ENCODE results near the gene ACSF3. TPM values are rescaled to one million over a fixed set of nuclear protein-coding genes. Genes with fewer than 3 reads are reported as not detected.

The ACSF3 gene
- total RNA-seq, 1 donor from 2014 or later = 78.0 TPM

DNA sequence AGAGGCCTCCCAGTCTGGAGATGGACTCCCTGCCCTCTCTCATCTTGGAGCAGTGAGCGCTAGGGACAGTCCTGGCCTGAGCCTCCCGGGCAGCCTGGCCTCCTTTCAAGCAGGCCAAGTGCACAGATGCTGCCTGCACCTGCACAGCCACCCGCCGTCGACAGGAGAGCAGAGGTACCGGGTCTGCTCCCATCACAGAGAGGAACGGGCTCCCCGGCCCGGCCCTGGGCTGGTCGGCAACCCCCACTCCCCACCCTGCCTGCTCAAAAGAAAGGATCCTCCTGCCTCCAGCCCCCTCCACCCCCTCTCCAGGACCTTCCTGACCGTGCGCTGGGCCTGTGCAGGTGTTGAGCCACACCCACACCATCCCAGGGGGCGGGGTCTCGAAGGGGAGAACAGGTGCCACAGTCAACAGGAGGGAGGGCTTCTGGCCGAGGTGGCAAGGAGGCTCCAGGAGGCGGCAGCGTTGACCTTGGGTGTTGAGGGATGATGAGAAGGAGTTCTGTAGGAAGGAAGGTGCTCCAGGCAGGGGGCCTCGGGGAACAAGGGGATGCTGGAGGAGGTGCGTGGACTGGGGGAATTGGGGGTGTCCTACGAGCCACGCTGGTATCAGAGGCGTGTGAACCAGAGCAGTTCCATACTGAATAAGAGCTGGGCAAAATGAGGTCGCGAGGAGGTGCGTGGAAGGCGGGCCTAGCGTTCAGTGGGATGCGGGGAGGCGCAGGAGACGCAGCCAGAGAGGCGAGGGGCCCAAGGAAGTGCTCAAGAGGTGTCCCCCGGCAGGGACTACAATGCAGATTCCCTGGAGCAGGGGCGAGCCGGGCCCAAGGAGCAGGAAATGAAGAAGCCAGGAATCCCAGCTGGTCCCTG is 76.9 kb downstream of the ACSF3 start:
- Mint-ChIP-seq H3K27me3 (peaks cover 2% of the 10 kb centered on the region), H3K4me1 (peaks cover 16% of the 10 kb centered on the region), H3K4me3 (peak overlapping the region; percentile 66), H3K36me3 (ENCODE audit: low read depth) (no peaks in the 10 kb centered on the region), H3K27ac (no peak overlapping the region), H3K9me3 (no peaks in the 10 kb centered on the region)
- ATAC-seq (ENCODE audit: low read depth) (no peak), DNase-seq (no peak)
- ChIA-PET POLR2A (interaction anchor here (0.6 to 1.0 kb wide), 5 partner anchors 47 to 299 kb away, joined by 3 to 5 read pairs (median 4); partner anchors contain the start of gene ZNF778), CTCF (interaction anchor here (1.5 kb wide), 1 partner anchor 433 kb away, joined by 5 read pairs; no protein-coding TSS in a partner anchor)
- TF ChIP-seq, protein P1, sequence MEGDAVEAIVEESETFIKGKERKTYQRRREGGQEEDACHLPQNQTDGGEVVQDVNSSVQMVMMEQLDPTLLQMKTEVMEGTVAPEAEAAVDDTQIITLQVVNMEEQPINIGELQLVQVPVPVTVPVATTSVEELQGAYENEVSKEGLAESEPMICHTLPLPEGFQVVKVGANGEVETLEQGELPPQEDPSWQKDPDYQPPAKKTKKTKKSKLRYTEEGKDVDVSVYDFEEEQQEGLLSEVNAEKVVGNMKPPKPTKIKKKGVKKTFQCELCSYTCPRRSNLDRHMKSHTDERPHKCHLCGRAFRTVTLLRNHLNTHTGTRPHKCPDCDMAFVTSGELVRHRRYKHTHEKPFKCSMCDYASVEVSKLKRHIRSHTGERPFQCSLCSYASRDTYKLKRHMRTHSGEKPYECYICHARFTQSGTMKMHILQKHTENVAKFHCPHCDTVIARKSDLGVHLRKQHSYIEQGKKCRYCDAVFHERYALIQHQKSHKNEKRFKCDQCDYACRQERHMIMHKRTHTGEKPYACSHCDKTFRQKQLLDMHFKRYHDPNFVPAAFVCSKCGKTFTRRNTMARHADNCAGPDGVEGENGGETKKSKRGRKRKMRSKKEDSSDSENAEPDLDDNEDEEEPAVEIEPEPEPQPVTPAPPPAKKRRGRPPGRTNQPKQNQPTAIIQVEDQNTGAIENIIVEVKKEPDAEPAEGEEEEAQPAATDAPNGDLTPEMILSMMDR (IDR thresholded peaks at IDR 0.05) = no peak
- intact Hi-C loops (cut with micrococcal nuclease) = loop anchor here (1.0 to 10.0 kb wide), 7 partner anchors 22 to 716 kb away; partner anchors contain the start of genes APRT, TRAPPC2L and ZFPM1

DNA sequence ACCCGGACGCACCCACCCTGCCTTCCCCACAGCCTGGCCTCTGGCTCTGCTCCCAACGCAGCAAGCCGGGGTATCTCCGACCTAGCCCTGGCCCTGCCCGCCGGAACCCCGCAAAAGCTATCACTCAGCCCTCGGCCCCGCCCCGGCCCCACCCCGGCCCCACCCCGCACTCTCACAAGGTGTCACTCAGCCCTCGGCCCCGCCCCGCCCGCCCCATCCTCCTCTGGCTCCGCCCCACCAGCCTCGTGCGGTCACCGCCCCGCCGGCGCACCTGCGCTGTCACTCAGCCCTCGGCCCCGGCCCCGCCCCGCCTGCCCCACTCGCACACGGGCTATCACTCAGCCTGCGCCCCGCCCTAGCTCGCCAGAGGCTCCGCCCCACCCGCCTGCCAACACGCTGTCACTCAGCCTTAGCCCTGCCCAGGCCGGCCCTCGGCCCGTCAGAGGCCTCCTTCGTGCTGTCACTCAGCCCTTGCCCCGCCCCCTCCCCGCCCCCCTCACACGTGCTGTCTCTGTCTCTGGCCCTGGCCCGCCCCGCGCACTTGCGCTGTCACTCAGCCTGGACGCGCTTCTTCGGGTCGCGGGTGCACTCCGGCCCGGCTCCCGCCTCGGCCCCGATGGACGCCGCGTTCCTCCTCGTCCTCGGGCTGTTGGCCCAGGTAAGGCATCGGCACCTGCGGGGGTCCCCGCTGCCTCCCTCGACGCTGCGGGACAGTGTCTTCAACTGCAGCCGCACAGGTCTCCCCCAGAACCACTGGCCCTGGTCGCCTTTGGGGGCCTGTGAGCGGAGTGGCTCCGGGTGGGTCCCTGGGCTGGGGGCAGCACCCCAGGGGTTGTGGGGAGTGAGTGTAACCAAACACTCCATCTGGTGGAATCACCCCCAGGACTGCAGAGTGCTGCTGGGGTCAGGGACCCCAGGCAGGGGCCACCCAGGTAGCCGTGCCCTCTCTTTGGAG is 77.8 kb downstream of the ACSF3 start, which contains the start of gene CDH15:
CDH15 (plus strand) TSS at position 533 of the 955 bp plus-strand sequence; CDS start at position 617, 84 bp downstream.
- TF ChIP-seq, protein P1 (IDR thresholded peaks at IDR 0.05) = no peak
- peaks cover 2% of the 10 kb centered on the region for H3K27me3 Mint-ChIP-seq
- peaks cover 13% of the 10 kb centered on the region for H3K4me1 Mint-ChIP-seq
- DNase-seq (peak; percentile 84), ATAC-seq (ENCODE audit: low read depth) (peak; percentile 96)
- no peaks in the 10 kb centered on the region for H3K9me3 Mint-ChIP-seq
- intact Hi-C loops (cut with micrococcal nuclease) = loop anchor here (1.0 to 10.0 kb wide), 7 partner anchors 21 to 717 kb away; partner anchors contain the start of genes APRT, TRAPPC2L and ZFPM1
- no peaks in the 10 kb centered on the region for H3K36me3 Mint-ChIP-seq (ENCODE audit: low read depth)
- POLR2A ChIA-PET = interaction anchor here (0.6 to 1.0 kb wide), 6 partner anchors 46 to 300 kb away, joined by 3 to 5 read pairs (median 4); partner anchors contain the start of gene ZNF778
- no peak within 1 kb of the TSS for H3K27ac Mint-ChIP-seq
- H3K4me3 Mint-ChIP-seq = peak within 1 kb of the TSS; percentile 66
- CTCF ChIA-PET = interaction anchor here (1.5 kb wide), 1 partner anchor 434 kb away, joined by 5 read pairs; no protein-coding TSS in a partner anchor

DNA sequence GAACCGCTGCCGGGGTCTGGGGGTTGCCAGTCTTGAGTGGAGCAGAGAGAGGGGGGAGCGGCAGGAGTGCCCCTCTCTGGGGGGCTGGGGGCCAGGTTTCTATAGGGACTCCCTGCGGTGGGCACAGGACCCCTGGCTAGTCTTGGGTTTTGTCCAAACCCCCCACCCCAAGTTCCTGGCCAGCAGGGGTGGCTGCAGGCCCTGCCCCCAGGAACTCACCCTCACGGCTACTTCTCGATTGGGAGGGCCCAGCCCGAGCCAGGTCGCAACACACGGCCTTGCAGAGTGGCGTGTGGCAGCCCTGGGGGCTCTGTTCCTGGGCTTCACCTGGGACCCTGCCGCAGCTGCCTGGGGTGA is 78.5 kb downstream of the ACSF3 start:
- intact Hi-C loops (cut with micrococcal nuclease) = loop anchor here (5.0 to 10.0 kb wide), 2 partner anchors 75 to 717 kb away; partner anchors contain the start of gene ZFPM1
- POLR2A ChIA-PET = no interaction called here

DNA sequence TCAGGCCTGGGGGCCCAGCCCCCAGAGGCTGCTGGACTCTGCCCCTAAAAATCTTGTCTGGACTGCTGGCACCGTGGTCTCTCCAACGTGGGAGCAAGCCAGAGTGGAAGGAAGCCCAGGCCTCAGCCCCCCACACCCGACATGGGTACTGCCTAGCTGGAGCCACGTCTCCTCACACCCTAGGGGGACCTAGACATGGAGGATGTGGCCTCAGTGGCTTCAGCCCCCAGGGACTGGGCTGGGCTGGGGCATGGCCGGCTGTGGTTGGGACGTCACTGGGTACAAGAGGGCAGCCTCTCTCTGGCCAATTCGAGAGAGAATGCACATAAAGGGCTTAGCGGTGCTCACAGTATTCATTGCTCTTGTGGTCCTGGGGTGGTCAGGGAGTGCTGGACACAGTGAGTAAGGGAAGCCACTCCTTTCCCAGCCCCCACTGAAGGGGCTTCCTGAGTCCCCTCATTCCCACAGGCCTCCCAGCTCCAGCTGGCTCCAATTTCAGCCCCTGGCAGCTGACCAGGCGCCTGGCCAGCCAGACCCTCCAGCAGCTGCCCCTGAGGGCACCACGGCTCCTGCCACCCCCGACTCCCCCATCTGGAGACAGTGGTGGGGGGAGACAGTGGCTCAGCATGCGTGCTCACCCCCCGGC is 79.0 kb downstream of the ACSF3 start:
- H3K9me3 Mint-ChIP-seq = no peaks in the 10 kb centered on the region
- no peak for ATAC-seq (ENCODE audit: low read depth)
- peaks cover 2% of the 10 kb centered on the region for H3K27me3 Mint-ChIP-seq
- peaks cover 10% of the 10 kb centered on the region for H3K4me1 Mint-ChIP-seq
- ChIA-PET POLR2A (no interaction called here), CTCF (no interaction called here)
- H3K27ac Mint-ChIP-seq = no peak overlapping the region
- H3K36me3 Mint-ChIP-seq (ENCODE audit: low read depth) = no peaks in the 10 kb centered on the region
- H3K4me3 Mint-ChIP-seq = no peak overlapping the region
- DNase-seq = no peak
- TF ChIP-seq, protein P1 (IDR thresholded peaks at IDR 0.05) = no peak
- intact Hi-C loops (cut with micrococcal nuclease) = loop anchor here (5.0 to 10.0 kb wide), 2 partner anchors 75 to 718 kb away; partner anchors contain the start of gene ZFPM1

More for the DNA sequence above, 78.5 kb downstream of the ACSF3 start:
- H3K4me3 Mint-ChIP-seq = no peak overlapping the region
- TF ChIP-seq, protein P1 (IDR thresholded peaks at IDR 0.05) = no peak
- H3K36me3 Mint-ChIP-seq (ENCODE audit: low read depth) = no peaks in the 10 kb centered on the region
- DNase-seq = no peak
- H3K4me1 Mint-ChIP-seq = peaks cover 12% of the 10 kb centered on the region
- H3K27ac Mint-ChIP-seq = no peak overlapping the region
- peaks cover 2% of the 10 kb centered on the region for H3K27me3 Mint-ChIP-seq
- H3K9me3 Mint-ChIP-seq = no peaks in the 10 kb centered on the region
- no peak for ATAC-seq (ENCODE audit: low read depth)
- CTCF ChIA-PET = no interaction called here

Data from activated B cell treated with CpG ODN at 0.5 μM for 24 hours (primary cell).